Activated naive CD8-positive, alpha-beta T cell treated with anti-CD3 and anti-CD28 coated beads, Interleukin-2, amount 50 U/mL, for 16 hours (primary cell): ENCODE results near the gene PPIE.
"Not testable (repeated sequence)": the region's sequence is repeated elsewhere in the genome, so short reads cannot be mapped to it uniquely, and the experiment has no call there.

Experiments
- DNase-seq: peaks from one replicate; pipeline ENCODE4 v3.0.0-alpha.2; 2020; ENCODE audit warnings: low read depth, low spot score

PPIE gene

DNA sequence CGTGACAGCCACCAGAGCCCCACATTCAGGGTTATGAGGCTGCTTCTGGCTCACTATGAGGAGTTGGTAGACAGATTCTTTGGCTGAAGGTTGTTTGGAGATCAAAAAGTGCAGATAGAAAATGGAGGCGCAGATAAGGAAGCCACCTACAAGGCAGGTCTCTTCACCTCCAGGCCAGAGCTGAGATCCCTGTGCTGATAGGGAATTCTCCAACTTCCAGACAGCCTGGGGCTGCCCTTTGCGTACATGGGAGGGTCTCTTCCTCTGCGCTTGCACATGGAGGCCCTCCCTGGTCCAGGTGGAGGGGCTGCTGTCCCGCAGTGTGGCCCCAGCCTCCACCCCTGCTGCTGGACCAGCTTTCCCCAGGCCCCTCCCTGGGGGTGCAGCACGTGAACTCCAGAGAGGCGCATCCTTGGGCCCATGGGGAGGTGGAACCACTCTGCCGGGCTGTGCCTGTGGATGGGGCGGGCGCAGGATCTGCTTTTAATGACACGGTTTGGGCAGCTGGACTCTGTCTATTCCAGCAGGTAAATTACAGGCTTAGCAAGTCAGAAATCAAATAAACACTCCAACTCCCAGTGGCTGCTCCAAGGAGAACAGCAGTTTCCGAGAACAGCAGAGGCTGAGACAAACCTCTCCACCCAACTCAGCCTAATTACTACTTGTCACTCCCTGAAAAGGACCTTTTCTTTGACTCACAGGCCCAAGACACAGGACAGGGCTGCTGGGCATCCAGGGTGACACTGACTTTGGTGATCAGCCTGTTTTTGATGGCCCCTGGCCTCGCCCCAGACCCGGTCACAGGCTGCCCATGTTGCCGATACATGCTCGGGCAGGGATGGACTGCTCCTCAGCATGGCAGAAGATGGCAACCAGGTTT lies 20.1 kb downstream of the PPIE start:
- DNase-seq = no peak

DNA sequence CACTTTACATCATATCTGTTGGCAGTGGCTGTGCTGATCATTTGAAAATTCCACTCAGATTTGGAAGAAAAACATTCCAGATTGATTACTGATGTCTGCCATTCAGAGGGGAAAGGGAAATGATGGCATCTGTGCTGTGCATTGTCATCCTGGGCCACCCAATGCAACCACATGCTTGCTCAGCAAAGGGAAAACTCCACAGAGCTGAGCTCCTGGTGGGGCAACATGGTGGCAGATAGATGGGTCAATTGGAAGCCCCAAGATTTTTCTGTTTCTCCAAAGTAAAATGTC lies 20.7 kb downstream of the PPIE start:
- DNase-seq = no peak

DNA sequence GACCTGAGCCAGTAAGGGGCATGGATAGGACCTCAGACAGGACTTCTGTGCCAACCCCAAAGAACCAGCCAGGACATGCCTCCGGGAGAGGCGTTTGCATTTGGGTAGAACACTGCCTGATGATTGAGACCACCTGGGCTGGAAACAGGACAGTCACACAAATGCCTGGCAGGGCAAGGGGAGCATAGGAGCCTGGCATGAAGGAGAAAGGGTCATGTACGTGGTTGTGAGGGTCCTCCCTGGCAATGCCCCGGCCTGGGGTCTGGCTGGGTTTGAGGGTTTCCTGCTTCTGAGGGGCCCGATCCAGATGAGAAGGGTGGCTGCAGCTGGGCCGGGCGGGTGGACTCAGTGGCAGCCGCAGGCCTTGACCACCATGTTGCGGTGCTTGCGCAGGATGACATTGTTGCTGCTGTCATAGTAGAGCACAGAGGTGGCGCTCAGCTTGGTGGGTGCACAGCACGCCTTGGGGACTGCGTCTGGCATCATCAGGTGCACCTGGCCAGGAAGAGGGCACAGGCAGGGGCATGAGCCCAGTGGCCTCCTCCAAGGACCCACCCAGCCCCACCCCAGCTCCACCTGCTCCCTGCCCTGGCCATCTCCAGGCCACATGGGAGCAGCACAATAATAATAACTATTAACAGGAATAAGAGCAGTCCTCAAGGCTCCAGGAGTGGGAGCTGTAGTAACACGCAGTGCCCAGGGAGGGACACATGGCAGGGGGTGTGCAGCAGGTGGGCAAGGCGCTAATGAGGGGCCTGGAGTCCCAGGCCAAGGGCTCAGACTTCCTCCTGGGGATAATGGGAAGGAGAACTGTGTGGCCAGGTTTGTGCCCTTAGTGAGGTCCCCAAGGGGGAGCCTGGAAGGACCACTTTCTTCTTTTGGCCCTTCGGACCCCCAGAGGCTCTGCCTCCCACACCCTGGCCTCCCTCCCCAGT lies 21.7 kb downstream of the PPIE start:
- no peak for DNase-seq

DNA sequence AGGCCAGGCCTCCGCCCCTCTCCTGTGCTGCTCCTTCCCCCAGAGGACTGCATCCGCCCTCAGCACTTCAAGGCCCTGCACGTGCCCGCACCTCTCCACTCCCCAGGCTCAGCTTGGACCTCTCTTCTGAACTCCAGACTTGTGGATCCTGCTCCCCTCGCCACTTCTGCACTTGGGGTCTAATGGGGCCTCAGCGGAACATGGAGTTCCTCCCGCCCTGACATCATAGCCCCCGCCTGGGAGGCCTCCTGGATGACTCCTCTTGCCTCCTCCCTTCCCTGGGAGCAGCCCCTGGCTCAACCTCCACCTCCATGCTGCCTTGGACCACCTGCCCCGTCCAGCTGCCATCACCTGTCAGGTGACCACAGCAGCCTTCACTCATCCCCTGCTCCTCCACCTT lies 22.3 kb downstream of the PPIE start:
- no peak for DNase-seq

DNA sequence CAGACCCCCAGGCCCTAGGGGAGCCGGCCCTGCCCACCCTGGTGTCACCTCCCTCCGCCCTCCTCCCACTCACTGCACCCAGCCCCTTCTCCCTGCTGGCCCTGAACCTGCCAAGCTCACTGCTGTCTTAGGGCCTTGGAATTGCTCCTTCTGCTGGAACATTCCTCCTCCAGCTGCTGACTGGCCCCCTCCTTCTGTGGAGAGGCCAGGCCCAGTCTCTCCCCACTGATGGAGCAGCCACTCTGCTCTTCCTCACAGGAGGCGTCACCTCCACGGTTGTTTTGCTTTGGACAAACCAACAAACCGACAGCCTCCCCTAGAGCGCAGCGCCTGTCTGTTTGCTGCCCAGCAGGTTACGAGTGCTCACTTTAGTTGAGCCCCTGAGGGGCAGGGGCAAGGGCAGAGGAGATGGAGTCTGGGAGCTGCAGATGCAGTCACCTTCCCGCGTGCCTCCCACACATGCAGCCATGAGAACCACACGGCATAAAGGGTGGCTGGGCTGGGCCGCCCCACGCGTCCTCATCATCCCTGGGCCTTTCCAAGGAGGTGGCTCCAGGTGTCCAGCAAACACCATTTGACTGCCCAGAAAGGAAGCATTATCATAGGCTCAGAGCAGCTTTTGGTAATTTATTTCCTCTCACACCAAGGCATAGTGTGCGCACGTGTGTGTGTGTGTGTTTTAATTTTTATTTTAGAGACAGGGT lies 23.0 kb downstream of the PPIE start:
- no peak for DNase-seq

DNA sequence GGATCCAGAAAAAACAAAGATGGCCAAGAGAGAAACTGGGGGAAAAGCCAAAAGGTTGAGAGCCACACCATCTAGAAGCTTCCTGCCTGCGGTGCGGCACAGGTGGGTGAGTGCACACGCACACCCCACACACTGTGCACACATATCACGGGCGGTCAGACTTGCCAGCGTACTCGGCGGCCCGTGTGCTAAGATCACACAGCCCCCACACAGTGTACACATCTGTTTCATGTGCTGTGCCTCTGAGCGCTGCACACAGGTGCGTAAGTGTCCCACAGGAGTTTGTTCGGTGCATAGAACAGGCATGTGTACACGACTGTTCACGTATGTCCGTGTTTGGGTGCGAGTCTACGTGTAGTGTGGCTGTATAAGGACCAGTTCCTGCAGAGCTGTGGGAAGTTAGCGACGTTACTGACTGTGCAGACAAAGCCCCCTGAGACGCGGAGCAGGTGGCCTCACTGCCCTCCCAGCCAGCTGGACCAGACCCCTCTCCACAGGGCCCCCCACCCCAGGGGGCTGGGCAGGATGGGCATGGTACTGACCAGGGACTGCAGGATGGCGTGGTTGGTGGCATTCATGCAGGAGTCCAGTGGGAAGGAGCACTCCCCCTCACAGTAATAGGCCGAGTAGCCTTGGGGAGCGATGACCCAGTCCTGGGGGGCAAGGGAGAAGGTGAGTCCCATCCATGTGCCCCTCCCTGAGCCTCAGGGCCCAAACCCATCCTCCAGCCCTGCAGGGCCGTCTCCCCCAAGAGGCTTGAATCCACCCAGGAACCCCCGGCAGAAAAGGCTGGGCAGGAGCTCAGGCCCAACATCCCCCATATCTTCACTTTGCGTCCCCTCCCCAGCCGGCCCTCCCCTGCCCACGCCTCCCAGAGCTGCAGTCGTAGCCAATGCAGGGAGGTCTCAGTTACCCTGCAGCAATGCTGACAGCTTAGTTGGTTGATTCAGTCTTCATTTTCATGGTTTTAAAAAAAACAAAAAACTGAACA lies 24.2 kb downstream of the PPIE start:
- DNase-seq = no peak

DNA sequence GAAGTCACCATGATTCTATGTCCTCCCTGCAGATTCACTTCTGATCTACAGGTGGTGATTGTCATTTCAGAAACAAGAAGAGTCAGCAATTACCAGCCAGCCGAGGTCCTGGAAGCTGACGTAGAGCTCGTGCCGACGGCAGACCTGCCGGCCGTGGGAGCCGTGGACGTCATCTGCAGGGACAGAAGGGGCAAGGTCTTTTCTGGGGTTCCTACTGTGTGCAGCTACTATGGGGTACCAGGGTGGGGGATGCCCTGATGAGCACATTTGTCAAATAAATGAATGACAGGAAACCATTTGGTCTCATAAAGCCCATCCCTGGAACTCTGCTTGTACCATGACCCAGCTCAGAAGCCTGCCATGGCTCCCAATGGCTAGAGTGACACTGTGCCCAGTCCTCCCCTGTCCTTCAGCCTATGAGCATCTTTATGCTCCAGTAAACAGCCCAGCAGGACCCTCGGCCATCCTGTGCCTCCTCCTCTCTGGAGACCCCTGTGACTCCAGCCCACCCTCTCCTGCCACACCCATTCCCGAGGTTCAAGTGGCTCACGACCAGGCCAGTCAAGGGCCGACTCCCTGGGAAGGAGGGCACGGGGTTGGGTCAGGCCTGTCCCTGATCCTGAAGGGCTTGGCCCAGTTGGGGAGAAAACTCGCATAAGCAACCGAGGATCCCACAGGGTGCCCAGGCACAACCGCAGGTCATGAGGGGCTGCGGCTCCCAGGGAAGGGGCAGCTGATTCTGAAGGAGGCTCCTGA lies 25.1 kb downstream of the PPIE start:
- not testable (repeated sequence) for DNase-seq

DNA sequence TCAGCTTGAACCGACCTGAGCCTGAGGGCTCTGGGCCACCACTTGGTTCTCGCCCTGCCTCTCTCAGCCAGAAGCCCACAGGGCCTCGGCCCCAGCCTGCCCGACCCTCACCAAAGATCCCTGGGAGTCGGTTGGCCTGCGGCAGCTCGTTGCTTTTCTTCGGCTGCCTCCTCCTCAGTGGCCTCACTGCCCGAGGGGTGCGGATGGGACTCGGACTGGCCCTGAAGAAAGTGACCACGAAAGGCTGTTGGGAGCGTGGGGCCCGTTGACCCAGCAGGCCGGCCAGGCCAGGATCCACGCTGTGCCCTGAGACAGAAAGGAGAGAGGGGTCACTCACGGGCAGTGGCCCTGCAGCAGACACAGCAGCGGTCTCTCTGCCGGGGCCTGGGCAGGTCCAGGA lies 25.8 kb downstream of the PPIE start:
- DNase-seq = not testable (repeated sequence)

DNA sequence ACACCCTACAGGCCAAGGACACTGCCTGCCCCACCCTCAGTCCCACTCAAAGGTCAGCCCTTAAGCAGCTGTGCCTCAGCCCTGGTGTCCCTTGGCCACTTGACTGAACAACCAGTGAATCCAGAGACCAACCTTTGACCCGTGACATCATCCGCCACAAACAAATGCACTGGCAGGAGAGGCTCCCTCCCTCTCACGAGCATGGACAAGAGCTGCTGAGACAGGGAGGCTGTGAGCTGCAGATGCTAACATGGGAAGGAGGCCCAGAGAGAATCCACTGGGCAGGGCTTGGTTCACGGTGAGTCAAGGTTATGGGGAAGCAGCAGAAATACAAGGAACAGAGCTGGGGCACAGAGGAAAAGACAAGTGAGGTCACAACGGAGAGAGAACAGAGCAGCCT lies 27.8 kb downstream of the PPIE start:
- DNase-seq = not testable (repeated sequence)

DNA sequence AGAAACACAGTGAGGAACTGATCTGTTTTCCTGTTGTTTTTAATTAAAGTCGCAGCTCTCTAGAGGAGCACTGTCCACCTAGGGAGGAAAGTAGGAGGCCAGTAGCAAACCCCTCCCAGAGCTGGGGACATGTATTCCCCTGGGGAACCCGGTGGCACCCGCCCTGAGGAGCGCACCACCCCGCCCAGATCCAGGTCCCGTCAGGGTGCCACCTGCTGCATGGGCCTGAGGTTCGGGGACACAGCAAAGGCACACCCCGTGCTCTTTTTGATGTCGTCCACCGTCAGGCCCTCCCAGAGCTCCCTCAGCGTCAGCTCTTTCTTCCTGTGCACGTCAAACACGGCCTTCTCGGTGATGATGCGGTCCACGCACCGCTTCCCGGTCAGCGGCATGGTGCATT lies 30.8 kb downstream of the PPIE start:
- DNase-seq = not testable (repeated sequence)

DNA sequence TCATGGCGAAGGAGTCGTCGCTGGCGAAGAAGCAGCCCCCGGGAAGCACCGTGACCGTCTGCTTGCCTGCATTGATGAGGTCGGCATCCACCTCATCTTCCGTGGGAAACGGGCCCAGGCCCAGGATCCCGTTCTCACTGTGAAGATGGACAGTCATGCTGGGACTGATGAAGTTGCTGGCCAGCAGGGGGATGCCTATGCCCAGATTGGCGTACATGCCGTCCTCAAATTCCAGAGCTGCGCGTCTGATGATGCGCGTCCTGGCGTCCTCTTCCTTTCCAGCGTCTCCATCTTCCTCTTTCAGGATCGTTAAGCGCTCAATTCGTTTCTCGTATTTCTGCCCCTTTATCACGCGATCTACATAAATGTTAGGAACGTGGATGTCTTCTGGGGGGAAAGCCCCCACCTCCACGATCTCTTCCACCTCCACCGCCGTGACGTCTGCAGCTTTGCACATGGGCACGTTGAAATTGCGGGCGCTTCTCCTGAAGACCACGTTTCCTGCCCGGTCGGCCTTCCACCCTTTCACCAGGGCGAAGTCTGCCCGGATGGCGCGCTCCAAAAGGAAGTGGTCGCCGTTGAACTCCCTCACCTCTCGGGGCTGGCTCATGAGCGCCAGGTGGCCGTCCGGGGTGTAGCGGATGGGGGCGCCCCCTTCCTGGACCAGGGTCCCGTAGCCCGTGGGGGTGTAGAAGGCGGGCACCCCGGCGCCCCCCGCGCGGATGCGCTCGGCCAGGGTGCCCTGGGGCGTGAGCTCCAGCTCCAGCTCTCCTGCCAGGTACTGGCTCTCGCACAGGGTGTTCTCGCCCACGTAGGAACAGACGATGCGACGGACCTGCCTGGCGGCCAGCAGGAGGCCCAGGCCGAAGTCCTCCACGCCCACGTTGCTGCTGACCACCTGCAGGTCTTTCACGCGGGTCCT lies 31.7 kb downstream of the PPIE start:
- not testable (repeated sequence) for DNase-seq

DNA sequence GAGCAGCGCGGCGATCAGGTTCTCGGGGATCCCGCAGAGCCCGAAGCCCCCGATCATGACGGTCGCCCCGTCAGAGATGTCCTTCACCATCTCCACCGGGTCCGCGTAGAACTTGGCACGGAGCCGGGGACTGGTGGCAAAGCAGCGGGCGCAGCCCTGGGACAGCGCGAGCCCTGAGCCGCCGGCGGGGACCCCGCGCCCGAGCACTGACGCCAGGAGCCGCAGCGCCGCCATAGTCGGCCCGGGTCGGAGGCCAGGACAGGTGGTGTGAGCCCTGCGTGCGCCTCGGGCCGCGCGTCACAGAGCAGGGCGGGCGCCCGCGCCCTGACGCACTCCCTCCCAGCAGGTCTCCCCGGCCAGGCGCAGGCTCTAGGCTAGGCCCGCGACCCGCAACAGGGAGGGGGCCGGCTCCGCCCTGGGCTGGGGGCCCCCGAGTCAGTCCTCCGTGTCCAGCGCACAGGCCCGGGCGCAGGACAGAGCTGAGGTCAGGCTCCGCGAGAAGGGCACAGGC lies 32.4 kb downstream of the PPIE start, which contains the start of gene OXCT2:
Gene OXCT2, minus strand, starts transcription at position 327 of the 511 bp plus-strand sequence. Its CDS starts 93 bp downstream, at position 234.
- DNase-seq = not testable (repeated sequence)

DNA sequence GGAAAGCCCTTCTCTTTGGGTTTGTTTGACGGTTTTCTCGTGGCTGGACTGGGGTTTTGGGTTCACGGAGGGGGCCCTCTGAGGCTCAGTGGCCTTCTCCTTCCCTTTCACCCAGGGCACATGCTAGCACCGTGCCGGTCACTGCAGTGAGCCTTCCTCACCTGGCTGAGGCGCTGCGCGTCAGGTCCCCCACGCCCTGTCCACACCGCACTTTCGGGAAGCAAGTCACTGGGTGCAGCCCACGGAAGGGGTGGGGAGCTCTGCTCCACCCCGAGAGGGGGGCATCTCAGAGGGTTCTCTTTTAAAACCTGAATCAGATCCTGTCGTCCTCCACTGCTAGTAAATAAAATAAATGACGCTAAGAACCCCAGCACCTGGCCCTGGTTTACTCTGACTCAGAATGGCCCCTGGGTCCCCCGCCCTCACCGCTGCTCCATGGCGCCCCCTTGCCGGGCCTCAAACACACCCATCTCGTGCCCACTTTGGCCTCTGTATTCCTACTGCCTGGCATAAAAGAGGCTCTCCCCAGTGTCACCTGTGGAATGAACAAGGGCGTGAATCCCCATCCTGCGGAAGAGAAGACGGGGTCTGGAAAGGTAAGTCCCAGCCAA lies 34.8 kb downstream of the PPIE start:
- not testable (repeated sequence) for DNase-seq

DNA sequence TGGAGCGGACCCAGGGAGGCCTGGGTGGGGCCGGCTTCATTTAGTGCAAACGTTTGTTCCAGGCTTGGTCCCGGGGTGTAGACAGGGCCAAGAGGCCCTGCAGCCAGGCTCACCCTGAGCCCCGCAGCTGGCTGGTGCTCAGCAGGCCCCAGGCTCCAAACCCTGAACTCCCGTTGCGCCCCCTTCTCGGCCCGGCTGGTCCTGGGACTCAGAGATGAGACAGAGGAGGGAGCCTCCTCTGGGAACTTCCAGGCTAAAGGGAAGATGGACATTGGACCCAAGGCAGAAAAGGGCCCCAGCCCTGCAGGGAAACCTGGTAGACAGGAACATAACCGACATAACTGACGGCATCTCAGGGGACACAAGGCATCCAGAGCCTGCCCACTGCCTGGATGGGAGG lies 36.5 kb downstream of the PPIE start:
- DNase-seq = not testable (repeated sequence)

DNA sequence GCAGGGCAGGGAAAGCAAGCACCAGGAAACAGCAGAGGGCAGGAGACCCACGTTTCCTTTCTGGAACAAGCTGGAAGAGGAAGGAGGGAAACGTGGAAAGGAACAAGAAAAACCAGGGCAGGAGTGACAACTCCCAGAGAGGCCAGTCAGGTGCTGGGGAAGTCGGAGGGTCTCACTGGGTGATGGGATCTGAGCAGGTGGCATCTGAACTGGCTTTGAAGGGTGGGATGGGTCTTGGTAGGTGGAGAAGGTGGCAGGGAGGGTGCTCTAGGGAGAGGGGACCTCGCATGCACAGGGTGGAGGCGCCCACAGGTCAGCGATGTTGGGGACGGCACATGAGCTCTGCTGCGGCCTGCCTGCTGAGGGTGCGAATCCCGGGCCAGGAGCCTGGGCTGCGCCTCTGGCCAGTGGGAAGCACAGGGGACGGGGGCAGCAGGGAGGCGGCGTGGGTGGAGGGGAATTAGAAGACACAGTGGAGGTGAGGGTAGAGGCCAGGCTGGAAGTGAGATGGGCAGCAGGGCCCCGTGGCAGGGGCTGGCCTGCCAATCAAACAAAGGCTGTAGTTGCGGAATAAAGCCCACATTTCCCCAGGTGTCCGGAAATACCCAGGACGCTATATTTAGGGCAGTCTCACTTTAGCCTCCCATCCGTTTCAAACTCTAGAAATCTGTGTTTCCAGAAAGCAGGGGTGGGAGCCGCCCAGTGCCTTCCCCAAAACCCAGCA lies 37.2 kb downstream of the PPIE start:
- DNase-seq = not testable (repeated sequence)

DNA sequence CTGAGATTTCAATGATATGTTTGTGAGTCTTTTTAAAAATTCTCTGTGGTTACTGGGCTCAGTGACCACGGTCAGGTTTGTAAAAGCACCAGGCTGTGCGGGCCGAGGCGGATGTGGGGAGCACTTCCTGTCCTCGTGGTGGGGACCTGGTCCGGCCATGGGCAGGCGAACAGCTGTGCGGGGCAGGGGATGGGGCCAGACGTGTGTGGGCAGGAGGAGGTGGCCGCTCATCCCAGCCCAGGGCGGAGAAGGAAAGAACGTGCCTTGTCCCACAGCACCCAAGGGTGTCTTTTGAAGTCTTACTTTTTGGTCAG lies 37.7 kb downstream of the PPIE start:
- no peak for DNase-seq

DNA sequence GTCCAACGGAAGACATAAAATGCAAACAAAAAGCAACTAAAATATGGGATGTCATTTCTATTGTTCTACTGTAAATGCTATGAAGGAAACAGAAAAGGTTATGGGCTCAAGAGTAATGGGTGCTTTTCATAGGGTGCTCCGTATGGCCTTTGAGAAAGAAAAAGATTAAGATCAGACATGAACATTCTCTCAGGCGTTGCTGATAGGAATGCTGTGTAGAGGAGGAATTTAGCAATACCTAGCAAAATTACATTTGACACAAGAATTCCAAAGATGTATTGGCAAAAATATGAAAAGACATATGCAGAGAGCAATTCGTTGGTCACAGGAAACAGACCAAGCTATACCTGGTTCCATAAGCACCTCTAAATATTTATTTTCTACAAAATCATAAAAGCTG lies 38.2 kb downstream of the PPIE start:
- no peak for DNase-seq

DNA sequence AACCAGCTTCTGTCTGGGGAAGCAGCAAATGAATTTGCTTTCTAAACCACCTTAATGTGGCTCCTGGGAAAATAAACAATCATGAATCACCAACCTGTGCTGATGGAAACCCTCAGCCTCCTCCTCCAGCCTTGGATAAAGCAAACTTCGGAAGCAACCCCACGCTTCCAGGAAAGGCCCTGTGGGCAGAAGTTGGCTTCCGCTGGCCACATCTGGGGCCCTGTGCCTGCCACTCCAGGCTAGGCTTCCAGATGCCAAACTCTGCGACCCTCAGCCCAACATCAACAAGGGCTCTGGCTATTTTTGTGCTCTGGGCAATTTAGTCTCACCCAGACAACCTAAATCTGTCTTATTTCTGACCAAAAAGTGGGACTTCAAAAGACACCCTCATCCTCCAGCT lies 38.6 kb downstream of the PPIE start:
- no peak for DNase-seq
